K562 (cell line): ENCODE data around the gene RPL28. TPM values are rescaled to one million over a fixed set of nuclear protein-coding genes. Genes with fewer than 3 reads are reported as not detected.

Experiments
- ARID1B ChIP-seq: fragments of 450-650 bp; IDR thresholded peaks from 2 replicates; pipeline ENCODE4 v1.6.1; 2016; ENCODE audit warnings: antibody characterized with exemption, mild to moderate bottlenecking, inconsistent platforms
- CHD1 ChIP-seq: fragments of 200-600 bp; sonication (generic); IDR thresholded peaks from one replicate; pipeline ENCODE4 v1.6.1; 2012; ENCODE audit warnings: mild to moderate bottlenecking, moderate library complexity, low read length, inconsistent platforms
- EGR1 ChIP-seq: fragments of 450-650 bp; conservative IDR thresholded peaks from 2 replicates; pipeline ENCODE4 v1.6.1; 2017; ENCODE audit warnings: mild to moderate bottlenecking
- MECOM ChIP-seq: fragments of 250-450 bp; sonication (Bioruptor Pico); IDR thresholded peaks from 2 replicates; pipeline ENCODE4 v1.8.0; 2022; ENCODE audit warnings: inconsistent platforms
- MLLT1 ChIP-seq, 2 experiments: fragments of 450-650 bp; IDR thresholded peaks; 2 replicates each; pipeline ENCODE4 v1.6.1; 2016
- OTX1 ChIP-seq: fragments of 450-650 bp; formaldehyde crosslinking; IDR thresholded peaks from 2 replicates; pipeline ENCODE4 v1.4.0; 2022; ENCODE audit warnings: mild to moderate bottlenecking
- POLR2G ChIP-seq: fragments of 200-400 bp; formaldehyde crosslinking; IDR thresholded peaks from 2 replicates; pipeline ENCODE4 v1.6.1; 2017; ENCODE audit warnings: low read depth, mild to moderate bottlenecking, antibody characterized with exemption, low read length, moderate library complexity
- RAD21 ChIP-seq, 2 experiments: fragments of 250-450 bp in 1 of 2; fragments of 450-650 bp in 1 of 2; sonication (Bioruptor Pico) in 1 of 2; formaldehyde crosslinking in 1 of 2; IDR thresholded peaks in 1 of 2; conservative IDR thresholded peaks in 1 of 2; 2 replicates each; pipeline versions ENCODE4 v1.4.0 to v1.8.0; 2020 to 2022; ENCODE audit warnings: mild to moderate bottlenecking in 2 of 2, moderate library complexity in 1 of 2
- REST ChIP-seq, 2 experiments: fragments of 450-650 bp; formaldehyde crosslinking in 1 of 2; IDR thresholded peaks; 2 replicates each; pipeline versions ENCODE4 v1.4.0 to v1.6.1; 2014 to 2020; ENCODE audit warnings: mild to moderate bottlenecking in 2 of 2, borderline replicate concordance in 1 of 2, low read depth in 1 of 2
- SUPT5H ChIP-seq: fragments of 450-650 bp; IDR thresholded peaks from 2 replicates; pipeline ENCODE4 v1.6.1; 2016
- ZBTB1 ChIP-seq: sonication (generic); formaldehyde crosslinking; IDR thresholded peaks from 2 replicates; pipeline ENCODE4 v1.8.1; 2023; ENCODE audit warnings: missing genetic modification reagents, low read depth, mild to moderate bottlenecking, borderline replicate concordance
- ZBTB33 ChIP-seq: sonication (generic); formaldehyde crosslinking; IDR thresholded peaks from 2 replicates; pipeline ENCODE4 v1.8.1; 2023; ENCODE audit warnings: mild to moderate bottlenecking, missing genetic modification reagents
- ZBTB7A ChIP-seq: IDR thresholded peaks from 2 replicates; pipeline ENCODE4 v1.6.1; 2011; ENCODE audit warnings: low read depth, mild to moderate bottlenecking, low read length, moderate library complexity, borderline replicate concordance; ENCODE audit not compliant: control insufficient read depth
- ZNF311 ChIP-seq: fragments of 250-450 bp; sonication (Bioruptor Pico); IDR thresholded peaks from 2 replicates; pipeline ENCODE4 v1.4.0; 2020; ENCODE audit warnings: mild to moderate bottlenecking, moderate library complexity
- ZNF511 ChIP-seq: sonication (generic); formaldehyde crosslinking; IDR thresholded peaks from 2 replicates; pipeline ENCODE4 v1.8.0; 2022; ENCODE audit warnings: mild to moderate bottlenecking, missing genetic modification reagents
- ZNF584 ChIP-seq: fragments of 200-800 bp; sonication (Bioruptor generic); IDR thresholded peaks from 2 replicates; pipeline ENCODE4 v1.6.1; 2016; ENCODE audit warnings: low read depth, mild to moderate bottlenecking, missing genetic modification characterization, missing compliant biosample characterization
- polyA plus RNA-seq, 8 experiments: library from polyadenylated mRNA; depleted of rRNA in 4 of 8; stranded (reverse) in 5 of 8; unstranded in 3 of 8; fragments of >200 nt; fragmentation: Nextera tagmentation in 2 of 8; fragmentation: Illumina TruSeq in 1 of 8; extraction: Ambion mirVana in 2 of 8; extraction: Trizol in 1 of 8; gene quantifications; 2 replicates each; pipeline versions ENCODE4 v1.2.1 to v1.2.3, GENCODE V29; 2011 to 2014; ENCODE audit warnings: inconsistent platforms in 1 of 8, missing spikeins in 1 of 8
- total RNA-seq, 7 experiments: library from RNA; depleted of rRNA in 6 of 7; stranded (reverse); fragments of >200 nt in 6 of 7; fragmentation: Illumina TruSeq in 2 of 7; extraction: Trizol in 2 of 7; gene quantifications; 2 replicates each; pipeline versions ENCODE4 v1.2.1 to v1.2.3, GENCODE V29; 2011 to 2021; ENCODE audit warnings: low replicate concordance in 1 of 7

The RPL28 gene
- total and polyA plus RNA-seq, 9 of the 15 experiments (the other 6 are each of a cell fraction or from before 2014, with no cell fraction given) = 124 to 3,106 (median 622) TPM

GRCh38 chr19:55340784-55341147 lies 45.0 kb upstream of the RPL28 start (continued):
- no peak for TF ChIP-seq ZNF584 (CRISPR knock-in tag)
- TF ChIP-seq OTX1 (CRISPR knock-in tag) = 0 out of 2 replicates have a peak, but pooled peaks have one; percentile 4
- peak; percentile 11; the same call in 1 of the 2 replicates for TF ChIP-seq EGR1
- TF ChIP-seq MLLT1 (IDR thresholded peaks at IDR 0.05) = peak; percentile 57 to 59; a peak in 3 of 4 replicates
- peak; percentile 7; the same call in 1 of the 2 replicates for TF ChIP-seq REST (IDR thresholded peaks at IDR 0.05; ENCODE audit: borderline replicate concordance)
- TF ChIP-seq REST (CRISPR knock-in tag; IDR thresholded peaks at IDR 0.05; ENCODE audit: low read depth) = no peak
- TF ChIP-seq ZBTB1 (CRISPR knock-in tag) = 0 out of 2 replicates have a peak, but pooled peaks have one; percentile 53
- TF ChIP-seq ZBTB33 (CRISPR knock-in tag) = no peak
- peak; percentile 85 for TF ChIP-seq ZBTB7A
- TF ChIP-seq POLR2G = peak; percentile 54
- peak; percentile 19; the same call in 1 of the 2 replicates for TF ChIP-seq SUPT5H
- TF ChIP-seq ARID1B = 0 out of 2 replicates have a peak, but pooled peaks have one; percentile 10
- no peak for TF ChIP-seq ZNF511
- peak in 1 of 2 experiments; percentile 20; a peak in 1 of 4 replicates for TF ChIP-seq RAD21 (CRISPR knock-in tag; conservative IDR thresholded peaks at IDR 0.05 in 1 of 2, IDR thresholded peaks at IDR 0.05 in 1 of 2)
- no peak for TF ChIP-seq CHD1
- TF ChIP-seq ZNF311 (CRISPR knock-in tag) = no peak
- TF ChIP-seq MECOM (CRISPR knock-in tag) = no peak
